Adipocyte (in vitro differentiated cells): ENCODE results near the gene MCM8.

Experiments used
- DNase-seq: peaks from one replicate; pipeline ENCODE4 v3.0.0-alpha.2; 2015; ENCODE audit warnings: low read depth
- H3K27me3 ChIP-seq: replicated peaks from 2 replicates; pipeline ENCODE4 v1.7.0; 2013; ENCODE audit warnings: mild to moderate bottlenecking, low read length, moderate library complexity; ENCODE audit not compliant: control insufficient read depth, insufficient read depth
- H3K36me3 ChIP-seq: 2 replicates; pipeline ENCODE4 v1.7.0; 2013; ENCODE audit warnings: low read length, mild to moderate bottlenecking, moderate library complexity; ENCODE audit not compliant: control insufficient read depth, insufficient read depth, severe bottlenecking
- H3K4me1 ChIP-seq: 2 replicates; pipeline ENCODE4 v1.7.0; 2013; ENCODE audit warnings: mild to moderate bottlenecking, low read length, moderate library complexity; ENCODE audit not compliant: control insufficient read depth, insufficient read depth
- H3K4me3 ChIP-seq: 2 replicates; pipeline ENCODE4 v1.7.0; 2013; ENCODE audit warnings: mild to moderate bottlenecking, low read length, moderate library complexity
- H3K9ac ChIP-seq: 2 replicates; pipeline ENCODE4 v1.7.0; 2013; ENCODE audit warnings: mild to moderate bottlenecking, low read length, moderate library complexity
- H3K9me3 ChIP-seq: 2 replicates; pipeline ENCODE4 v1.7.0; 2013; ENCODE audit warnings: mild to moderate bottlenecking, low read length, moderate library complexity; ENCODE audit not compliant: control insufficient read depth

Gene MCM8

GRCh38 chr20:5967469-5967868 lies 17.0 kb downstream of the MCM8 start:
- Histone ChIP-seq H3K9ac (no peak overlapping the region), H3K36me3 (peaks cover 18% of the 10 kb centered on the region), H3K27me3 (no peaks in the 10 kb centered on the region), H3K4me3 (no peak overlapping the region), H3K4me1 (no peaks in the 10 kb centered on the region), H3K9me3 (no peaks in the 10 kb centered on the region)
- DNase-seq: no peak

GRCh38 chr20:5968462-5968861 lies 18.0 kb downstream of the MCM8 start:
- Histone ChIP-seq H3K9ac (no peak overlapping the region), H3K4me3 (no peak overlapping the region), H3K27me3 (no peaks in the 10 kb centered on the region), H3K4me1 (no peaks in the 10 kb centered on the region), H3K9me3 (no peaks in the 10 kb centered on the region), H3K36me3 (peaks cover 18% of the 10 kb centered on the region)
- DNase-seq: no peak

DNA sequence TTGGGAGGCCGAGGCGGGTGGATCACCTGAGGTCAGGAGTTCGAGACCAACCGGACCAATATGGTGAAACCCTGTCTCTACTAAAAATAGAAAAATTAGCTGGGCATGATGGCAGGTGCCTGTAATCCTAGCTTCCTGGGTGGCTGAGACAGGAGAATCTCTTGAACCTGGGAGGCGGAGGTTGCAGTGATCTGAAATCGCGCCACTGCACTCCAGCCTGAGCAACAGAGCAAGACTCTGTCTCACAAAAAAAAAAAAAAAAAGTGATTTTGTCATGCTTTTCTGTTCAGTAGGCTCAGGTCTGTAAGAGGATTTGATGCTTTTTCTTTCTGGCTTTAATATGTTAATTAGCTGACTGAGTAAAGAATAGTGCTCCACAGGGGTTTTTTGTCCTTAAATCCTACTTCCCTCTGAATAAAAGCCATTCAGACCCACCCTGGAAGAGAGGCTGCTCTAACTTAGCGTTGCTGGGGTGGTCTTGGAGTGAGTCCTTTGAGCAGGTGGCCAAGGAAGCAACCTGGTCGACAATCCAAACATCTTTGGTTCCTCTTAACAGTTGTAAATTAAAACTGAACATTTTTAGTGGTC lies 19.0 kb downstream of the MCM8 start:
- H3K4me3 ChIP-seq: no peak overlapping the region
- H3K9me3 ChIP-seq: no peaks in the 10 kb centered on the region
- no peaks in the 10 kb centered on the region for H3K27me3 ChIP-seq
- no peak for DNase-seq
- no peak overlapping the region for H3K9ac ChIP-seq
- H3K36me3 ChIP-seq: peaks cover 17% of the 10 kb centered on the region
- H3K4me1 ChIP-seq: peaks cover 2% of the 10 kb centered on the region

- H3K36me3 ChIP-seq: peaks cover 12% of the 10 kb centered on the region
- no peaks in the 10 kb centered on the region for H3K9me3 ChIP-seq
- DNase-seq: no peak
- H3K4me3 ChIP-seq: no peak overlapping the region
- no peak overlapping the region for H3K9ac ChIP-seq
- no peaks in the 10 kb centered on the region for H3K27me3 ChIP-seq
- H3K4me1 ChIP-seq: peaks cover 2% of the 10 kb centered on the region
These were observed 19.5 kb downstream of the MCM8 start for GRCh38 chr20:5969940-5970339.

DNA sequence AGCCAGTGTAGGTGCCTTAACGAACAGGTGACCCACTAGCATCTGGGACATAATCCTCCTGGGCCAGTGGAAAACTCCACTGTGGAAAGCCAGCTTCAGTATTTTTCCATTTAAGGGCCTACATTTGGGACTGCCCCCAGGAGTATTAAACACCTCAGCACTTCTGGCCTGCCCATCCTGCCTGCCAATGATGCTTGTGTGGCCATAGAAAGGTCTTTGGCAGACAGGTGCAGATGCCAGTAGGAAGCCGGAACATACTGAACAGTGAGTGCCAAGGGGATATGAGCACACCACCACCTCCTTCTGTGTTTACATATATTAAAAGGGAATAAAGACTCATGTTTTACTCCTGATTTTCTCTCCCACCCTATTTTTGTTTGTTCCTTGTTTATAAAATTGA lies 19.9 kb downstream of the MCM8 start:
- DNase-seq: no peak
- Histone ChIP-seq H3K36me3 (peaks cover 9% of the 10 kb centered on the region), H3K9me3 (no peaks in the 10 kb centered on the region), H3K4me3 (no peak overlapping the region), H3K4me1 (peaks cover 2% of the 10 kb centered on the region), H3K27me3 (no peaks in the 10 kb centered on the region), H3K9ac (no peak overlapping the region)

DNA sequence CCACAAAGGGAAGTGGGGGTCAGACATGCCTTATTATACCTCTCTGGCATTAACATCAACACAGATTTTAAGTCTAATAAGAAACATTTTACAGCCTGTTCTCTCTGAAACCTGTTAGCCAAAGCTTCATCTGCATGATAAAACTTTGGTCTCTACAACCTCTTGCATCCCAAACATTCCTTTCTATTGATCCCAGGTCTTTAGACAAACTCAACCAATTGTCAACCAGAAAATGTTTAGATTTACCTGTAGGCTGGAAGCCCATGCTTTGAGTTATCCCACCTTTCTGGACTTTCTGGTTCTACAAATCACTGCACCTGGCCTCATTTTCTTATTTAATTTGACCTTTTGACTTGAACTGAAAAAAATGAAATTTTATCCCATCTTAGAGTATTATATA lies 20.8 kb downstream of the MCM8 start:
- H3K4me3 ChIP-seq: no peak overlapping the region

DNA sequence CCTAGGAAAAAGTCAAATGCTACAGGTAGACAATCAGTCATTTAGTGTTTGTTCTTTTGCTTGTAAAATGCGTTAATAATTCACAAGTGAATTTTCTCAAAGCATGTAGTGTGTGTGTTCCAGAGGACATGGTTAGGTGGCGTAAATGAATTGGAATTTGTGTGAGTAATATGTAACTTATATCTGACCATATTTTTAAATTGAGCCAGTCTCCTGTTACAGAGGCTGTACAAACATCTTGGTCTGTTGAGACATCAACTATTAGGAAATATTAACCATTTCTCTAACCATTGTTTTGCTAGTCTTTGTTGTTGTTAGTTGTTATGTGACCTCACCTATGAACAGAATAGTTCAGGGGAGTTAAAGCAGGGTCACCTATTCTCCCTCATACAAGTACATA lies 22.7 kb downstream of the MCM8 start:
- Histone ChIP-seq H3K36me3 (peaks cover 8% of the 10 kb centered on the region), H3K4me3 (no peak overlapping the region), H3K9me3 (no peaks in the 10 kb centered on the region), H3K27me3 (no peaks in the 10 kb centered on the region), H3K9ac (no peak overlapping the region), H3K4me1 (peaks cover 2% of the 10 kb centered on the region)
- peak; percentile 49 for DNase-seq

More for the DNA sequence above, 20.8 kb downstream of the MCM8 start:
- H3K4me1 ChIP-seq: peaks cover 2% of the 10 kb centered on the region
- H3K9ac ChIP-seq: no peak overlapping the region
- H3K27me3 ChIP-seq: no peaks in the 10 kb centered on the region
- H3K9me3 ChIP-seq: no peaks in the 10 kb centered on the region
- peaks cover 4% of the 10 kb centered on the region for H3K36me3 ChIP-seq
- DNase-seq: no peak

DNA sequence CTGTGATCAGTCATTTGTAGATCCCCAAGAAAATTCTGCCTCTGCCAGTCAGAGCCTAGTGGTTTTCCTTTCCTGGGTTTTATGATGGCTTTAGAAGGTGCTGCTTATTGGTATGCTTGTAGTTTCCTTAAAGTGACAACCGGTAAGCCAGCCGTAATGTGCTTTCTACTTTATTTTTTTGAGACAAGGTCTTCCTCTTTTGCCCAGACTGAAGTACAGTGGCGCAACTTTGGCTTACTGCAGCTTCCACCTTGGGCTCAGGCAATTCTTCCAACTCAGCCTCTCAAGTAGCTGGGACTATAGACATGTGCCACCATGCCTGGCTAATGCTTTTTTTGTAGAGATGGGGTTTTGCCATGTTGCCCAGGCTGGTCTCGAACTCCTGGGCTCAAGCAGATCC lies 23.5 kb downstream of the MCM8 start:
- H3K9me3 ChIP-seq: no peaks in the 10 kb centered on the region
- peaks cover 2% of the 10 kb centered on the region for H3K4me1 ChIP-seq
- H3K9ac ChIP-seq: no peak overlapping the region
- no peak for DNase-seq
- H3K27me3 ChIP-seq: no peaks in the 10 kb centered on the region
- H3K4me3 ChIP-seq: no peak overlapping the region
- peaks cover 15% of the 10 kb centered on the region for H3K36me3 ChIP-seq

GRCh38 chr20:5974531-5974930 lies 24.1 kb downstream of the MCM8 start:
- Histone ChIP-seq H3K27me3 (no peaks in the 10 kb centered on the region), H3K4me3 (no peak overlapping the region), H3K9me3 (no peaks in the 10 kb centered on the region), H3K9ac (no peak overlapping the region), H3K36me3 (peaks cover 18% of the 10 kb centered on the region), H3K4me1 (peaks cover 2% of the 10 kb centered on the region)
- no peak for DNase-seq

DNA sequence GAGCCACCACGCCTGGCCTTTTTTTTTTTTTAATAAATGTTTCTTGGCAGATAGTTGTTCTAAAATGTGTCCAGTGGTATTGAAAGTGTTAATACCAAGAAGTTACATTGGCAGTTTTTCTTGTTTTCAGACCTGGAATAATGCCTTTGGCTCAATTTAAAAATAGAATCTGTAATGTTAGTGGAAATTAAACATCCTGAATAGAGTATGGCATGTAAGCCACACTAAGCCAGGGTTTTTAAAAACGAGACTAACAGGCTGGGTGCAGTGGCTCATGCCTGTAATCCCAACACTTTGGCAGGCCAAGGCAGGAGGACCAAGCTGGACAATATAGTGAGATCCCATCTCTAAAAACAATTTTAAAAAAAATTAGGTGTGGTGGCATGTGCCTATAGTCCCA lies 25.3 kb downstream of the MCM8 start:
- H3K36me3 ChIP-seq: peaks cover 18% of the 10 kb centered on the region
- H3K27me3 ChIP-seq: no peaks in the 10 kb centered on the region
- no peaks in the 10 kb centered on the region for H3K9me3 ChIP-seq
- H3K4me1 ChIP-seq: peaks cover 2% of the 10 kb centered on the region
- H3K4me3 ChIP-seq: no peak overlapping the region
- DNase-seq: no peak
- no peak overlapping the region for H3K9ac ChIP-seq

DNA sequence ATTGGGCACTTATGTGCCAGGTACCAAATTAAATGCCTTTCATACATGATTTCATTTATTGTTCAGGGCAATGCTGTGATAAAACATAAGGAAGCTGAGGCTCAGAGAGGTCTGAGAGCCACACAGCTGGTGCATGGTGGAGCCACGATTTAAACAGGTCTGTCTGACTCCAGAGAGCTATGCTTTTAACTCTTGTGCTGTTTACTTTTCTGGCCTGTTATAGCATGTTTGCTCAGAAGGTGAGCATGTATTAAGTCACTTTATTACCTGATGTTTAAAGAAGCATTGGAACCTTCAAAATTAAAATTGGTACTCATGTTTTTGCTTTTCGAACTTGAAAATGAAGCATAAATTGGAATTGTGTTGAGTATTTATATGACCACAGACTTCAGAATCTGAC lies 26.8 kb downstream of the MCM8 start:
- Histone ChIP-seq H3K9ac (no peak overlapping the region), H3K9me3 (no peaks in the 10 kb centered on the region), H3K27me3 (no peaks in the 10 kb centered on the region), H3K4me1 (peaks cover 2% of the 10 kb centered on the region), H3K36me3 (peaks cover 18% of the 10 kb centered on the region), H3K4me3 (no peak overlapping the region)
- no peak for DNase-seq

- no peaks in the 10 kb centered on the region for H3K9me3 ChIP-seq
- H3K36me3 ChIP-seq: peaks cover 18% of the 10 kb centered on the region
- no peaks in the 10 kb centered on the region for H3K27me3 ChIP-seq
- H3K4me1 ChIP-seq: peaks cover 2% of the 10 kb centered on the region
- no peak for DNase-seq
- H3K4me3 ChIP-seq: no peak overlapping the region
- no peak overlapping the region for H3K9ac ChIP-seq
These were observed 27.5 kb downstream of the MCM8 start for GRCh38 chr20:5977975-5978374.
